Caco-2 (cell line): ENCODE results near the gene PDSS2. TPM values are rescaled to one million over a fixed set of nuclear protein-coding genes. Genes with fewer than 3 reads are reported as not detected.
A peak's percentile ranks its signal among the peaks of the same experiment; 100 is the strongest.

Experiments
- BruUV-seq: library from RNA; stranded (reverse); fragments of 400-500 nt; replicated peaks from 2 replicates; lab custom pipeline; 2021; lab: Mats Ljungman, UMichigan
- CTCF ChIA-PET: fragments of 300-600 bp; sonication (Branson Sonifier 250); formaldehyde crosslinking; loops from one replicate; lab custom pipeline; 2022; ENCODE audit warnings: antibody characterized with exemption; lab: Charles Lee
- POLR2A ChIA-PET: fragments of 300-600 bp; sonication (Branson Sonifier 250); formaldehyde crosslinking; loops from one replicate; lab custom pipeline; 2022; ENCODE audit warnings: antibody characterized with exemption; lab: Charles Lee
- DNase-seq, 2 experiments: peaks; one replicate each; pipeline versions ENCODE4 v3.0.0 to v3.0.0-alpha.2; 2020 to 2022
- H3K27me3 ChIP-seq: replicated peaks from 2 replicates; pipeline ENCODE4 v1.6.0; 2011; ENCODE audit warnings: low read length; ENCODE audit not compliant: control insufficient read depth, insufficient read depth
- H3K36me3 ChIP-seq: 2 replicates; pipeline ENCODE4 v1.5.1; 2011; ENCODE audit warnings: low read length; ENCODE audit not compliant: control insufficient read depth, insufficient read depth
- H3K4me1 ChIP-seq: fragments of 250-450 bp; sonication (Bioruptor Pico); 2 replicates; pipeline ENCODE4 v1.5.1; 2020; ENCODE audit warnings: mild to moderate bottlenecking
- H3K4me3 ChIP-seq: 2 replicates; pipeline ENCODE4 v1.5.1; 2011; ENCODE audit warnings: low read depth, mild to moderate bottlenecking, control low read depth, low read length
- H3K9me3 ChIP-seq: fragments of 250-450 bp; sonication (Bioruptor Pico); 2 replicates; pipeline ENCODE4 v1.5.1; 2020; ENCODE audit warnings: mild to moderate bottlenecking, moderate library complexity
- H3K27ac Mint-ChIP-seq: one replicate; pipeline ENCODE4 v1.8.0; 2022; ENCODE audit warnings: mixed read lengths; ENCODE audit not compliant: unreplicated experiment
- H3K27me3 Mint-ChIP-seq: one replicate; pipeline ENCODE4 v1.8.0; 2022; ENCODE audit warnings: mixed read lengths; ENCODE audit not compliant: insufficient read depth, unreplicated experiment
- H3K36me3 Mint-ChIP-seq: one replicate; pipeline ENCODE4 v1.8.0; 2022; ENCODE audit warnings: mild to moderate bottlenecking, mixed read lengths; ENCODE audit not compliant: insufficient read depth, unreplicated experiment
- H3K4me1 Mint-ChIP-seq: one replicate; pipeline ENCODE4 v1.8.0; 2022; ENCODE audit warnings: low read depth, mixed read lengths; ENCODE audit not compliant: unreplicated experiment
- H3K4me3 Mint-ChIP-seq: one replicate; pipeline ENCODE4 v1.8.0; 2022; ENCODE audit warnings: mild to moderate bottlenecking, moderate library complexity, mixed read lengths; ENCODE audit not compliant: unreplicated experiment
- H3K9me3 Mint-ChIP-seq: one replicate; pipeline ENCODE4 v1.8.0; 2022; ENCODE audit warnings: mixed read lengths; ENCODE audit not compliant: unreplicated experiment
- intact Hi-C: fragments of 100-400 bp; cut with micrococcal nuclease; formaldehyde crosslinking; loops from one replicate; pipeline ENCODE4 v1.10.0; 2022; ENCODE audit not compliant: unreplicated experiment
- total RNA-seq: library from RNA; stranded (reverse); gene quantifications from 2 replicates; pipeline ENCODE4 v1.2.3, GENCODE V29; 2022
- TF ChIP-seq, protein P1 (sequence below), 2 experiments: fragments of 200-600 bp in 1 of 2; IDR thresholded peaks; 1 replicate in 1 of 2; 2 replicates in 1 of 2; pipeline versions ENCODE4 v1.5.1 to v1.8.0; 2011 to 2022; ENCODE audit warnings: antibody characterized with exemption in 1 of 2, control low read depth in 1 of 2, inconsistent platforms in 1 of 2, low read depth in 1 of 2, low read length in 1 of 2, mild to moderate bottlenecking in 1 of 2, moderate library complexity in 1 of 2; ENCODE audit not compliant: insufficient read depth in 1 of 2, severe bottlenecking in 1 of 2, unreplicated experiment in 1 of 2

The PDSS2 gene
- total RNA-seq, 1 experiment from 2014 or later, result 10.3 TPM

- intact Hi-C loops, result no loop called here
- peaks cover 15% of the 10 kb centered on the region for H3K4me1 Mint-ChIP-seq
- POLR2A ChIA-PET, result no interaction called here
- H3K9me3 Mint-ChIP-seq, result no peaks in the 10 kb centered on the region
- DNase-seq, result peak; percentile 37 to 40
- H3K4me3 Mint-ChIP-seq, result no peak overlapping the region
- H3K36me3 ChIP-seq, result no peaks in the 10 kb centered on the region
- H3K4me3 ChIP-seq, result no peak overlapping the region
- peaks cover 7% of the 10 kb centered on the region; the same call in 1 of the 2 replicates for H3K4me1 ChIP-seq
- CTCF ChIA-PET, result interaction anchor here (0.6 kb wide), 1 partner anchor 152 kb away, joined by 3 read pairs; no protein-coding TSS in a partner anchor
- no peaks in the 10 kb centered on the region for H3K36me3 Mint-ChIP-seq
- H3K9me3 ChIP-seq, result no peaks in the 10 kb centered on the region
- no peaks in the 10 kb centered on the region for H3K27me3 ChIP-seq
- no peak overlapping the region for H3K27ac Mint-ChIP-seq
- no TSS peak for BruUV-seq
- TF ChIP-seq, protein P1, sequence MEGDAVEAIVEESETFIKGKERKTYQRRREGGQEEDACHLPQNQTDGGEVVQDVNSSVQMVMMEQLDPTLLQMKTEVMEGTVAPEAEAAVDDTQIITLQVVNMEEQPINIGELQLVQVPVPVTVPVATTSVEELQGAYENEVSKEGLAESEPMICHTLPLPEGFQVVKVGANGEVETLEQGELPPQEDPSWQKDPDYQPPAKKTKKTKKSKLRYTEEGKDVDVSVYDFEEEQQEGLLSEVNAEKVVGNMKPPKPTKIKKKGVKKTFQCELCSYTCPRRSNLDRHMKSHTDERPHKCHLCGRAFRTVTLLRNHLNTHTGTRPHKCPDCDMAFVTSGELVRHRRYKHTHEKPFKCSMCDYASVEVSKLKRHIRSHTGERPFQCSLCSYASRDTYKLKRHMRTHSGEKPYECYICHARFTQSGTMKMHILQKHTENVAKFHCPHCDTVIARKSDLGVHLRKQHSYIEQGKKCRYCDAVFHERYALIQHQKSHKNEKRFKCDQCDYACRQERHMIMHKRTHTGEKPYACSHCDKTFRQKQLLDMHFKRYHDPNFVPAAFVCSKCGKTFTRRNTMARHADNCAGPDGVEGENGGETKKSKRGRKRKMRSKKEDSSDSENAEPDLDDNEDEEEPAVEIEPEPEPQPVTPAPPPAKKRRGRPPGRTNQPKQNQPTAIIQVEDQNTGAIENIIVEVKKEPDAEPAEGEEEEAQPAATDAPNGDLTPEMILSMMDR (IDR thresholded peaks at IDR 0.05; ENCODE audit: insufficient read depth in 1 of 2, low read depth in 1 of 2, low read length in 1 of 2, severe bottlenecking in 1 of 2, unreplicated experiment in 1 of 2), result no peak
- H3K27me3 Mint-ChIP-seq, result no peaks in the 10 kb centered on the region
Measured at GRCh38 chr6:107264357-107264840, 195.0 kb downstream of the PDSS2 start.

GRCh38 chr6:107259951-107260350 is 199.4 kb downstream of the PDSS2 start:
- Histone ChIP-seq H3K27me3 (no peaks in the 10 kb centered on the region), H3K4me1 (peaks cover 7% of the 10 kb centered on the region; the same call in 1 of the 2 replicates), H3K9me3 (no peaks in the 10 kb centered on the region), H3K36me3 (no peaks in the 10 kb centered on the region), H3K4me3 (no peak overlapping the region)
- DNase-seq, result no peak
- H3K4me1 Mint-ChIP-seq, result peaks cover 6% of the 10 kb centered on the region
- H3K9me3 Mint-ChIP-seq, result no peaks in the 10 kb centered on the region
- CTCF ChIA-PET, result no interaction called here
- intact Hi-C loops, result no loop called here
- H3K27ac Mint-ChIP-seq, result no peak overlapping the region
- POLR2A ChIA-PET, result no interaction called here
- TF ChIP-seq, protein P1 (IDR thresholded peaks at IDR 0.05; ENCODE audit: insufficient read depth in 1 of 2, low read depth in 1 of 2, low read length in 1 of 2, severe bottlenecking in 1 of 2, unreplicated experiment in 1 of 2), result no peak
- BruUV-seq, result no TSS peak
- no peaks in the 10 kb centered on the region for H3K27me3 Mint-ChIP-seq
- H3K4me3 Mint-ChIP-seq, result no peak overlapping the region
- no peaks in the 10 kb centered on the region for H3K36me3 Mint-ChIP-seq

DNA sequence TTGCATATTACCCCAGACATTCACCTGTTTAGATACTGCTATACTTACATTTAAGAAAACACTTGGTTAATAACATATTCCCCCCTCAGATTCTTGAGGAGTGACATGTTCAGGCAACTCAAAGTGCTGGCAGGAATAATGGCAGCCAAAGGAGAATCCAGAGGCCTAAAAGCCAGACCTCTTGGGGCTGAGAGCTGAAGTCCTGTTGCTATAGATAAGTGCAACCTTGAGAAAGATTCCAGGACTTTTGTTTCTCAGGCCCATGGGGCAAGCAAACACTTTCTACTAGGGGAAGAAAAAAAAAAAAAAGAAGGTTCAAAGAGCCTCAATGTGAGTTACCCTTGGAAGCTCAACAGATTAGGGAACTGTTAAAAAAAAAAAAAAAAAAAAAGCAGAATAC is 211.2 kb downstream of the PDSS2 start:
- Histone ChIP-seq H3K4me1 (no peaks in the 10 kb centered on the region), H3K9me3 (no peaks in the 10 kb centered on the region), H3K36me3 (no peaks in the 10 kb centered on the region), H3K4me3 (no peak overlapping the region), H3K27me3 (no peaks in the 10 kb centered on the region)
- BruUV-seq, result no TSS peak
- ChIA-PET POLR2A (interaction anchor here (0.6 kb wide), 1 partner anchor 212 kb away, joined by 3 read pairs; no protein-coding TSS in a partner anchor), CTCF (no interaction called here)
- Mint-ChIP-seq H3K27me3 (no peaks in the 10 kb centered on the region), H3K9me3 (no peaks in the 10 kb centered on the region), H3K4me1 (no peaks in the 10 kb centered on the region), H3K27ac (no peak overlapping the region), H3K4me3 (no peak overlapping the region), H3K36me3 (no peaks in the 10 kb centered on the region)
- no peak for DNase-seq
- TF ChIP-seq, protein P1 (IDR thresholded peaks at IDR 0.05; ENCODE audit: insufficient read depth in 1 of 2, low read depth in 1 of 2, low read length in 1 of 2, severe bottlenecking in 1 of 2, unreplicated experiment in 1 of 2), result no peak
- intact Hi-C loops, result no loop called here
